ENCODE data around the gene LAMA4.

GRCh38 chr6:112210852-112211251 lies 43.5 kb downstream of the LAMA4 start:
- TF ChIP-seq, protein P1, sequence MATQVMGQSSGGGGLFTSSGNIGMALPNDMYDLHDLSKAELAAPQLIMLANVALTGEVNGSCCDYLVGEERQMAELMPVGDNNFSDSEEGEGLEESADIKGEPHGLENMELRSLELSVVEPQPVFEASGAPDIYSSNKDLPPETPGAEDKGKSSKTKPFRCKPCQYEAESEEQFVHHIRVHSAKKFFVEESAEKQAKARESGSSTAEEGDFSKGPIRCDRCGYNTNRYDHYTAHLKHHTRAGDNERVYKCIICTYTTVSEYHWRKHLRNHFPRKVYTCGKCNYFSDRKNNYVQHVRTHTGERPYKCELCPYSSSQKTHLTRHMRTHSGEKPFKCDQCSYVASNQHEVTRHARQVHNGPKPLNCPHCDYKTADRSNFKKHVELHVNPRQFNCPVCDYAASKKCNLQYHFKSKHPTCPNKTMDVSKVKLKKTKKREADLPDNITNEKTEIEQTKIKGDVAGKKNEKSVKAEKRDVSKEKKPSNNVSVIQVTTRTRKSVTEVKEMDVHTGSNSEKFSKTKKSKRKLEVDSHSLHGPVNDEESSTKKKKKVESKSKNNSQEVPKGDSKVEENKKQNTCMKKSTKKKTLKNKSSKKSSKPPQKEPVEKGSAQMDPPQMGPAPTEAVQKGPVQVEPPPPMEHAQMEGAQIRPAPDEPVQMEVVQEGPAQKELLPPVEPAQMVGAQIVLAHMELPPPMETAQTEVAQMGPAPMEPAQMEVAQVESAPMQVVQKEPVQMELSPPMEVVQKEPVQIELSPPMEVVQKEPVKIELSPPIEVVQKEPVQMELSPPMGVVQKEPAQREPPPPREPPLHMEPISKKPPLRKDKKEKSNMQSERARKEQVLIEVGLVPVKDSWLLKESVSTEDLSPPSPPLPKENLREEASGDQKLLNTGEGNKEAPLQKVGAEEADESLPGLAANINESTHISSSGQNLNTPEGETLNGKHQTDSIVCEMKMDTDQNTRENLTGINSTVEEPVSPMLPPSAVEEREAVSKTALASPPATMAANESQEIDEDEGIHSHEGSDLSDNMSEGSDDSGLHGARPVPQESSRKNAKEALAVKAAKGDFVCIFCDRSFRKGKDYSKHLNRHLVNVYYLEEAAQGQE (IDR thresholded peaks at IDR 0.05; ENCODE audit: low read depth) = no peak
- TF ChIP-seq YY1 (IDR thresholded peaks at IDR 0.05; ENCODE audit: low read depth) = no peak
- TF ChIP-seq NFIC (IDR thresholded peaks at IDR 0.05) = no peak
- TF ChIP-seq RAD21 (IDR thresholded peaks at IDR 0.05; ENCODE audit: low read depth) = no peak
- no peak for TF ChIP-seq TCF12 (IDR thresholded peaks at IDR 0.05; ENCODE audit: low read depth)
